Activated CD4-positive, alpha-beta T cell treated with anti-CD3 and anti-CD28 coated beads for 1 hour (primary cell): ENCODE data around the gene CRPPA.

Experiments
- DNase-seq: peaks from one replicate; pipeline ENCODE4 v3.0.0-alpha.2; 2020

The CRPPA gene

DNA sequence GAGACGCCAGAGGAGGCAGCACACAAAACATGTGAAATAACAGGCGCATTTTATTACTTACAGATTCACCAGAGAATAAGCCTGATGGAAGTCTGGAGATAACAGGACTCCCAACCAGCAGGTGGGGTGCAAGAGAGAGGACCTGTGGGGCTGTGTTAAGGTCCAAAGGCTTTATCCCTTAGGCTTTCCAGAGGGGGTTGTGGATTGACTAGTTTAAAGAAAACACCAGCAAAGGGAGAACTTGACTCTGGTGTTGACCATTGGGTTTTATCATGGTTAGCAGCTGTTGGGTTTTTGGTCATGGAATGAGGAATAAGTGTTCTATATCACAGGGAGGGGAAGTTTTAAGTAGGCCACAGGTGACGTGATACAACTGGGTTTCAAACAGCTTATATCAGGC is 1.6 kb upstream of the CRPPA start:
- DNase-seq, result no peak

DNA sequence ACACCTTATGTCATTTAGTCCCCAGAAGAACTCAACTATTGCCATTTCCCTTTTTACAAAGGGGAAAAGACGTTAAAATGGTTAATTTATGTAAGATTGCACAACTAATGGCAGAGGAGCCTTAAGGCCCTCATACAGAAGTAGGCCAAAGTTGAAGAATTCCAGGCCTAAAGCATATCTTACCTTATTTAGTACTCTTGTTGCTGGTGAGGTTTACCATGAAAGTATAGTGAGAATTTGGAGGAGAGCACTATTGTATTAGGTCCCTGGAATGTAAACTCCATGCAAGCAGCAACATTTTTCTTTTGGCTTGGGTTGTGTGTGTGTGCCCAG is 731 bp upstream of the CRPPA start:
- no peak for DNase-seq

GRCh38 chr7:16420649-16421332 is 547 bp downstream of the CRPPA start:
- peak; percentile 74 for DNase-seq

GRCh38 chr7:16420329-16420648 is 1.0 kb downstream of the CRPPA start:
- no peak for DNase-seq

- DNase-seq, result no peak
These were observed 1.5 kb downstream of the CRPPA start for GRCh38 chr7:16419859-16420258.

GRCh38 chr7:16419126-16419525 is 2.2 kb downstream of the CRPPA start:
- no peak for DNase-seq

GRCh38 chr7:16417906-16418305 is 3.4 kb downstream of the CRPPA start:
- DNase-seq, result no peak

- DNase-seq, result no peak
These were observed 4.8 kb downstream of the CRPPA start for GRCh38 chr7:16416289-16417282.

- DNase-seq, result no peak
These were observed 8.8 kb downstream of the CRPPA start for GRCh38 chr7:16412274-16413254.

- DNase-seq, result no peak
These were observed 9.9 kb downstream of the CRPPA start for GRCh38 chr7:16411391-16411790.

GRCh38 chr7:16409777-16410176 is 11.6 kb downstream of the CRPPA start:
- no peak for DNase-seq

- no peak for DNase-seq
These were observed 16.7 kb downstream of the CRPPA start for GRCh38 chr7:16404636-16405035.

DNA sequence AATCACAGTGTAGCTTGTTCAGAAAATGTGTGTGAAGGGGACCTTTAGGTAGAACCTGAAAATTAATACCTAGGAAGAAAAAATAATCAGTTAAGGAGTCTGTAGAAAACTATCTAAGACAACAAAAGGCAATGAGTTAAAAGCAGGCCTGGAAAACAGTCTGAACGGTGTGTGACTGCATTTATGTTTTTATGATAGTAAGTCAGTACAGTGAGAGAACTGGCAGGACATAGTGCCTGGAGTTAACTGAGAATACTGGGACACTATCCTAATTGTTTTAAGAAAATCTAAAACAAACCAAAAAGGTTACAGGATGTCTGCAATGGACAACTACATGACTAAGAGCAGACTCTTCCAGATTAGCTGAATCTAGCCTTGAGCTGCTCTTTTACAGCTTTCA is 17.9 kb downstream of the CRPPA start:
- DNase-seq, result no peak

- DNase-seq, result no peak
These were observed 18.4 kb downstream of the CRPPA start for GRCh38 chr7:16402940-16403339.

DNA sequence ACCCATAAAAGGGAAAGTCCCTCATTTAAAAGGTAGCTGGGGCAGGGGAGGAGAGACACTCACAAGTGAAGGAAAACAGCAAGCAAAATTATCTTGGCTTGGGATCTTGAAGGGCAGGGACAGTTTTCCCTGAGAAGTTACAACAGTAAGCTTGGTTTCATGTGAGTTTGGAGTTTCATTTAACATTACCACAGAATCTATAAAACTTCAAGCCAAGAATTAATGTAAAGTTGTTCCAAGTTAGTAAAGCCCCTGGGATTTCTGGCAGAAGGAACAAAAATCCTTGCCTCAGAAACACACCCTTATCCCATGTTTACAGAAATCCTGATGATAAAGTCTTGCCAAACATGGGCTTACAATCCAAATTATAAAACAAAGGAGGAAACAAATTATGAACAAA is 19.2 kb downstream of the CRPPA start:
- DNase-seq, result no peak

DNA sequence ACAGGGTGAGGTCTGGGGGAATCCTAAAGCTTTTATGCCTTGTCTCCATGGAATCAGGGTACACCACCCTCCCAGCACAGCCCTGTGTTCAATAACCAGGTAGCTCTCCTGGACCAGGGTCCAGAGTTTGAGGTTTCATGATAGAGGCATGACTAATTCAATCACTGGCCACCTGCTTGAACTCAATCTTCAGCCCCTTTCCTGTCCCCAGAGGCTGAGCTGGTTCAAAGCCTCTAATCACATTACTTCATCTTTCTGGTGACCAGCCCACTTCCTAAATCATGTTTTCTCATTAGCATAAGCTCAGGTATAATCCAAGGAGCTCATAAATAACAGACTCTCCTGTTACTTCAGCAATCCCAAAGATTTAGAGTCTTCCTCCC is 20.5 kb downstream of the CRPPA start:
- no peak for DNase-seq

DNA sequence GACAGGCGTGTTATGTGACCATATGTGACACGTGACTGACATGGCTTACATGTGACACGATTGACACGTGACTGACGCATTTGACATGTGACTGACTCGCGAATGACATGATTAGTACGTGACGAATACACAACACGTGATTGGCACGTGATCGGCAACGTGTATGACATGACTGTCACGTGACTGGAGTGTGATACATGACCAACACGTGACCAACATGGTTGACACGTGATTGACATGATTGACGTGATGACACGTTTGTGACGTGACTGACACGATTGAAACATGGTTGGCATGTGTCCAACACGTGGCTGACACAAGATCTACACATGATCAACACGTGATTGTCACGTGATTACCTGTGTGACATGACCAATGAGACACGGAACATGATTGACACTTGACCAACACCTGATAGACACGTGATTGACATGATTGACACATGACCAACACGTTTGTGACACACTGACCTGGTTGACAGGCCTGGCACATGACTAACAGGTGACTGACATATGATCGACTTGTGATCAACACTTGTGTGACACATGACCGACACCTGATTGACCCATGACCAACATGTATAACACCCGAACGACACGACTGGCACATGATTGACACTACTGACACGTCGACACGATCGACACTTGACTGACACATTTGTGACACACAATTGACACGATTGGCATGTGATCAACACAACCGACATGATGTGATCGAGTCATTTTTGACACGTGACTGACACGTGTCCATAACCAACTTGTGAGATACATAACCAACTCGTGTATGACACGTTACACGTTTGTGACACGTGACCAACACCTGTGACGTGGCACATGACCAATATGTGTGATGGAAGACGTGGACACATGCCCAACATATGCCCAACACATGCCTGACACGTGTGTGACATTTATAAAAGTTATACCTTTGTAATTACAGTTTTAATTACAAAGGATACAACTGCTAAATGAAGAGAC is 21.1 kb downstream of the CRPPA start:
- DNase-seq, result no peak

DNA sequence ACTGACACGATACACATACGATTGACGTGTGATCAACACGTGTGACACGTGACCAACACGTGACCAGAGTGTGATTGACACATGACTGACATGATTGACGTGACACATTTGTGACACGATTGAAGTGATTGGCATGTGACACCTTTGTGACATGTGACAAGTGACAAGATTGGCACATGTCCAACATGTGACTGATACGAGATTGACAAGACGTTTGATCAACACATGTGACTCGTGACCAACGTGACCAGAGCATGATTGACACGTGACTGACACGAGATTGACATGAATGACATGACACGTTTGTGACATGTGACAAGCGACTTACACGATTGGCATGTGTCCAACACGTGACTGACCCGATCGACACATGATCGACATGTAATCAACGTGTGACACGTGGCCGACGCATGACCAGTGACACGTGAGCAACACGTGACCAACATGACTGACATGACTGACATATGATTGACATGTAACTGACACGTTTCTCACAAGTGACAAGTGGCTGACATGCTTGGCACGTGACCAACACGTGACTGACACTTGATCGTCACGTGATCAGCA is 22.0 kb downstream of the CRPPA start:
- no peak for DNase-seq

DNA sequence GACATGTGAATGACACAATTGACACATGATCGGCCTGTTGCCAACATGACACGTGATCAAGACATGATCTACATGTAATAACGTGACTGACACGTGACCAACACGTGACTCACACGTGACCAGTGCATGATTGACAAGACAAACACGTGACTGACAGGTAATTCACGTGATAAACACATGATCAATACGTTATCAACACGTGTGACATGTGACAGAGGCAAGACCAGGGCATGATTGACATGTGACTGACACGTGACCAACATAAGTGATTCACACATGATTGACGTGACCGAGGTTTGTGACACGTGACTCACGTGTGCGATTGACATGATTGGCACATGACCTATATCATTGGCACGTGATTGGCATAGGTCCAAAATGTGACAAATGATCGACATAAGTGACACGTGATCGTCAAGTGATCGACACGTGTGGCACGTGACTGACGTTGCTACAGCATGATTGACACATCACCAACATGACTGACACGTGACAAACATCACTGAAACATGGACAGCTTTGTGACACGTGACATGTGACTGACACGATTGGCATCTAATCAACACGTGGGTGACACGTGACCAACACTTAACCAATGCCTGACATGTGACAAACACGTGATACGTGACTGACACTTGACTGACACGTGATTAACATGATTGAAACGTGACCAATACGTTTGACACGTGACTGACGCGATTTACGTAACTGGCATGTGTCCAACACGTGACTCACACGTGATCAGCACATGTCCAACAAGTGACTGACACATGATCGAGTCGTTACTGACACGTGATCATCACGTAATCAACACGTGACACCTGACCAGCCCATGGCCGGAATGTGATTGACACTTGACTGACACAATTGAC is 23.0 kb downstream of the CRPPA start:
- DNase-seq, result no peak

GRCh38 chr7:16397501-16398145 is 23.7 kb downstream of the CRPPA start:
- DNase-seq, result no peak
